Measurements from ENCODE around the gene FBF1.

GRCh38 chr17:75940727-75941441 is at the start of gene FBF1:
- TF ChIP-seq, protein P1, sequence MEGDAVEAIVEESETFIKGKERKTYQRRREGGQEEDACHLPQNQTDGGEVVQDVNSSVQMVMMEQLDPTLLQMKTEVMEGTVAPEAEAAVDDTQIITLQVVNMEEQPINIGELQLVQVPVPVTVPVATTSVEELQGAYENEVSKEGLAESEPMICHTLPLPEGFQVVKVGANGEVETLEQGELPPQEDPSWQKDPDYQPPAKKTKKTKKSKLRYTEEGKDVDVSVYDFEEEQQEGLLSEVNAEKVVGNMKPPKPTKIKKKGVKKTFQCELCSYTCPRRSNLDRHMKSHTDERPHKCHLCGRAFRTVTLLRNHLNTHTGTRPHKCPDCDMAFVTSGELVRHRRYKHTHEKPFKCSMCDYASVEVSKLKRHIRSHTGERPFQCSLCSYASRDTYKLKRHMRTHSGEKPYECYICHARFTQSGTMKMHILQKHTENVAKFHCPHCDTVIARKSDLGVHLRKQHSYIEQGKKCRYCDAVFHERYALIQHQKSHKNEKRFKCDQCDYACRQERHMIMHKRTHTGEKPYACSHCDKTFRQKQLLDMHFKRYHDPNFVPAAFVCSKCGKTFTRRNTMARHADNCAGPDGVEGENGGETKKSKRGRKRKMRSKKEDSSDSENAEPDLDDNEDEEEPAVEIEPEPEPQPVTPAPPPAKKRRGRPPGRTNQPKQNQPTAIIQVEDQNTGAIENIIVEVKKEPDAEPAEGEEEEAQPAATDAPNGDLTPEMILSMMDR (IDR thresholded peaks at IDR 0.05), result peak in 1 of 4 experiments; percentile 43
- TF ChIP-seq POLR2AphosphoS5 (IDR thresholded peaks at IDR 0.05) (peak; percentile 98), POLR2A (IDR thresholded peaks at IDR 0.05) (peak; percentile 84)
